HepG2 (cell line): Measurements from ENCODE around the gene ANKRD35. TPM values are rescaled to one million over a fixed set of nuclear protein-coding genes. Genes with fewer than 3 reads are reported as not detected.
A peak's percentile ranks its signal among the peaks of the same experiment; 100 is the strongest.

Source experiments
- CEBPB ChIP-seq: IDR thresholded peaks from 2 replicates; pipeline ENCODE4 v1.6.1; 2011; ENCODE audit warnings: low read depth, low read length, improper control_type of control experiment, borderline replicate concordance
- GTF3A ChIP-seq: sonication (generic); formaldehyde crosslinking; conservative IDR thresholded peaks from 2 replicates; pipeline ENCODE4 v1.4.0; 2020; ENCODE audit warnings: mild to moderate bottlenecking, missing genetic modification reagents
- KLF13 ChIP-seq: sonication (generic); formaldehyde crosslinking; IDR thresholded peaks from 2 replicates; pipeline ENCODE4 v1.4.0; 2020; ENCODE audit warnings: mild to moderate bottlenecking, missing genetic modification reagents
- PHF8 ChIP-seq: sonication (generic); formaldehyde crosslinking; IDR thresholded peaks from 2 replicates; pipeline ENCODE4 v1.5.0; 2020; ENCODE audit warnings: missing genetic modification reagents
- RBM22 ChIP-seq: fragments of 200-400 bp; formaldehyde crosslinking; optimal IDR thresholded peaks from 2 replicates; pipeline ENCODE3; 2017; ENCODE audit warnings: mild to moderate bottlenecking, low read length, moderate library complexity
- RNF2 ChIP-seq: fragments of 450-650 bp; conservative IDR thresholded peaks from 2 replicates; pipeline ENCODE4 v1.6.1; 2016; ENCODE audit warnings: low read depth
- TRAFD1 ChIP-seq: sonication (generic); formaldehyde crosslinking; IDR thresholded peaks from 2 replicates; pipeline ENCODE4 v1.5.1; 2020; ENCODE audit warnings: missing genetic modification reagents, mild to moderate bottlenecking, borderline replicate concordance
- ZBTB44 ChIP-seq: sonication (generic); formaldehyde crosslinking; IDR thresholded peaks from 2 replicates; pipeline ENCODE4 v1.4.0; 2020; ENCODE audit warnings: missing genetic modification reagents
- ZMAT3 ChIP-seq: sonication (generic); formaldehyde crosslinking; conservative IDR thresholded peaks from 2 replicates; pipeline ENCODE4 v1.7.0; 2021; ENCODE audit warnings: missing genetic modification reagents
- ZNF512B ChIP-seq: sonication (generic); formaldehyde crosslinking; IDR thresholded peaks from 2 replicates; pipeline ENCODE4 v1.5.1; 2020; ENCODE audit warnings: missing genetic modification reagents, mild to moderate bottlenecking, borderline replicate concordance
- ZNF609 ChIP-seq: sonication (generic); formaldehyde crosslinking; IDR thresholded peaks from 2 replicates; pipeline ENCODE4 v1.4.0; 2020; ENCODE audit warnings: mild to moderate bottlenecking, missing genetic modification reagents, borderline replicate concordance
- polyA plus RNA-seq, 8 experiments: library from polyadenylated mRNA; depleted of rRNA in 3 of 8; stranded (reverse) in 7 of 8; unstranded in 1 of 8; fragments of >200 nt; fragmentation: Illumina TruSeq in 4 of 8; extraction: Trizol in 4 of 8; gene quantifications; 2 replicates each; pipeline versions ENCODE4 v1.2.1 to v1.2.3, GENCODE V29; 2011 to 2016; ENCODE audit warnings: low read depth in 4 of 8, missing spikeins in 1 of 8, mixed read lengths in 1 of 8; ENCODE audit not compliant: insufficient read depth in 1 of 8
- total RNA-seq, 5 experiments: library from RNA; depleted of rRNA; stranded (reverse); fragments of >200 nt; fragmentation: Illumina TruSeq; extraction: Trizol; gene quantifications; 2 replicates each; pipeline ENCODE4 v1.2.3, GENCODE V29; 2016; ENCODE audit warnings: low read depth in 1 of 5
- TF ChIP-seq, protein P1 (sequence below): sonication (generic); formaldehyde crosslinking; IDR thresholded peaks from 2 replicates; pipeline ENCODE4 v1.8.0; 2022; ENCODE audit warnings: mild to moderate bottlenecking, missing genetic modification reagents, moderate library complexity
- TF ChIP-seq, protein P2 (sequence below): sonication (generic); formaldehyde crosslinking; IDR thresholded peaks from 2 replicates; pipeline ENCODE4 v1.4.0; 2020; ENCODE audit warnings: missing genetic modification reagents

Gene ANKRD35
- total and polyA plus RNA-seq, 2 of the 13 experiments (the other 11 are each of a cell fraction or from before 2014, with no cell fraction given): 0.02 TPM; not detected in 1

DNA sequence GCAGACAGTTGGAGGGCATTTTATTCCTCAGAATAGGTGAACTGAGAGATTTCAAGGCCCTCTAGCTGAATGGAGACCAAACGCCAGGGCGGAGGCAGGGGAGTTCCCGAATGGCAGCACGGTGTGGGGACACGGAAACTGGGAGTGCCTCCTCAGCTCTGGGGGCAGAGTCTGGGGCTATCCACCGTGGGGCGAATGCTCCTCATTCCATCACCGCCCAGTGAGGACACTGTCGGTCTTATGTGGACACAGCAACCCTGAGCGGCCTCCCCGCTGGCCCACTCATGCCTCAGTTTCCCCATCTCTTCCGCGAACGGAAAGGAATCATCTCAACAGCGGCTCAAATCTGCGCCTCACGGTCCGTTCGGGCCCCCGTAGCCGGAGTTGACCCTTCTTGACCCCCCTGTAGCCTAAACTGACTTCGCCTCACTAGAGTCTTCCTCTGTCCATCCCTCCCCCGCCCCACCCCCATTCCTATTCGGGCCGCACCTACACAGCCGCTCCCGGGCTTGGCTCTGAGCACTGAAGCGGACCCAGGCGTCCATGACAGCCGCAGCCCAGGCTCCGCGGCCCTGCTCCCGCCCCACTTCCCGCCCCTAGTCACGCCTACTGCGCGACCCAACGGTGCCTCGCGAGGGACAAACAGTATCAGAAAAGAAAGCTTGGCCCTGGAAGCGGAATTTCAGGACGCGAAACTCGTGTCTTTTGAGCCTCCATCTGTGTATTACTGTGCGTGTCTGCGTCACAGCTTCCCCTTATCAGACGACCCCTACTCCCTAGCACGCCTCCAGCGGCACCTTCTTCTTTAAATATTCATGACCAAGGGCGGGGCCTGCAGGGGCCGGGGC, 32.7 kb upstream of the ANKRD35 start, which contains the start of gene PEX11B (continued):
- TF ChIP-seq ZNF512B (CRISPR knock-in tag): no peak
- 0 out of 2 replicates have a peak, but pooled peaks have one; percentile 43 for TF ChIP-seq ZNF609 (CRISPR knock-in tag)
- TF ChIP-seq TRAFD1 (CRISPR knock-in tag): no peak
- 0 out of 2 replicates have a peak, but pooled peaks have one; percentile 60 for TF ChIP-seq GTF3A (CRISPR knock-in tag)
- TF ChIP-seq, protein P1, sequence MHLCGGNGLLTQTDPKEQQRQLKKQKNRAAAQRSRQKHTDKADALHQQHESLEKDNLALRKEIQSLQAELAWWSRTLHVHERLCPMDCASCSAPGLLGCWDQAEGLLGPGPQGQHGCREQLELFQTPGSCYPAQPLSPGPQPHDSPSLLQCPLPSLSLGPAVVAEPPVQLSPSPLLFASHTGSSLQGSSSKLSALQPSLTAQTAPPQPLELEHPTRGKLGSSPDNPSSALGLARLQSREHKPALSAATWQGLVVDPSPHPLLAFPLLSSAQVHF (CRISPR knock-in tag): no peak
- TF ChIP-seq, protein P2, sequence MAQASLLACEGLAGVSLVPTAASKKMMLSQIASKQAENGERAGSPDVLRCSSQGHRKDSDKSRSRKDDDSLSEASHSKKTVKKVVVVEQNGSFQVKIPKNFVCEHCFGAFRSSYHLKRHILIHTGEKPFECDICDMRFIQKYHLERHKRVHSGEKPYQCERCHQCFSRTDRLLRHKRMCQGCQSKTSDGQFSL (CRISPR knock-in tag): no peak
- no peak for TF ChIP-seq ZMAT3 (CRISPR knock-in tag)
- no peak for TF ChIP-seq RBM22
- no peak for TF ChIP-seq ZBTB44 (CRISPR knock-in tag)
- no peak for TF ChIP-seq CEBPB
- TF ChIP-seq PHF8 (CRISPR knock-in tag): peak; percentile 58
- TF ChIP-seq KLF13 (CRISPR knock-in tag): no peak
- no peak for TF ChIP-seq RNF2
